H1 (cell line): ENCODE results near the gene IGF2R. TPM values are rescaled to one million over a fixed set of nuclear protein-coding genes. Genes with fewer than 3 reads are reported as not detected.

Experiments used
- BRCA1 ChIP-seq: IDR thresholded peaks from 2 replicates; pipeline ENCODE4 v1.6.1; 2012; ENCODE audit warnings: low read depth, low read length, improper control_type of control experiment
- CHD7 ChIP-seq: fragments of 300-600 bp; sonication (generic); IDR thresholded peaks from 2 replicates; pipeline ENCODE4 v1.7.1; 2012; ENCODE audit warnings: low read length, moderate library complexity, mild to moderate bottlenecking, inconsistent platforms; ENCODE audit not compliant: insufficient replicate concordance
- E2F6 ChIP-seq: IDR thresholded peaks from 2 replicates; pipeline ENCODE4 v1.6.1; 2012; ENCODE audit warnings: inconsistent platforms
- NRF1 ChIP-seq: IDR thresholded peaks from 2 replicates; pipeline ENCODE4 v1.6.1; 2011; ENCODE audit warnings: mild to moderate bottlenecking, low read depth, low read length, improper control_type of control experiment
- TBP ChIP-seq: IDR thresholded peaks from 2 replicates; pipeline ENCODE4 v1.6.1; 2011; ENCODE audit warnings: low read depth, low read length, improper control_type of control experiment
- ZNF274 ChIP-seq: IDR thresholded peaks from 2 replicates; pipeline ENCODE4 v1.7.0; 2012; ENCODE audit warnings: low read length, borderline replicate concordance; ENCODE audit errors: extremely low read depth
- polyA plus RNA-seq, 7 experiments: library from polyadenylated mRNA; depleted of rRNA in 3 of 7; stranded (reverse) in 5 of 7; unstranded in 2 of 7; fragments of >200 nt in 5 of 7; fragments of 200-250 nt in 2 of 7; gene quantifications; 1 replicate in 5 of 7; 2 replicates in 1 of 7; 4 replicates in 1 of 7; pipeline versions ENCODE4 v1.2.1 to v1.2.3, GENCODE V29; 2011 to 2013; ENCODE audit warnings: missing spikeins in 2 of 7, mixed read lengths in 2 of 7
- total RNA-seq: library from RNA; stranded (reverse); fragmentation: NEBNext Ultra II Directional; extraction: Animal tissue kit (Norgen Biotek cat#: 25700); gene quantifications from 2 replicates; pipeline ENCODE4 v1.2.1, GENCODE V29; 2021

Gene IGF2R
- total and polyA plus RNA-seq, 2 of the 8 experiments (the other 6 are each of a cell fraction or from before 2014, with no cell fraction given) = 20.6 to 74.1 TPM

- TF ChIP-seq CHD7 (no peak), E2F6 (no peak), ZNF274 (no peak), BRCA1 (no peak), NRF1 (no peak), TBP (no peak)
Observed at GRCh38 chr6:160054271-160054670, 85.4 kb downstream of the IGF2R start (continued).
